ENCODE measurements around the gene PLP2.

DNA sequence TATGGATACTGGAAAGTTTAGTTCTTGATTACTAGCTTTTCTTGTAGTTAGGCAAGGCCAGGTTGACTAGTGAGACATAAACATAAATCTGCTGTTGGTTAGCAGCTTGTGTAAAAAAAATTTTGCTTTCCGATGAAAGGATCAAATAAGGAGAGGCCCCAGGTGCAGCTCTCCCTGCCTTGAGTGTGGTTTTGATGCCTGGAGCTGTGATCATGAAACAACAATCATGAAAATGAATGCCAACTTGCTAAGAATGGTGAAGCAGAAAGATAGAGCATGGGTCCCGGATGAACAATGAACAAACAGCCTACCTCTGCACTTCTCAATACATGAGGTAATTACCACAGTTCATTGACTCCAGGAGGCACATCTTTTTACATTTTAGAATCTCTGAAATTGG, 42.7 kb downstream of the PLP2 start:
- TF ChIP-seq, protein P1, sequence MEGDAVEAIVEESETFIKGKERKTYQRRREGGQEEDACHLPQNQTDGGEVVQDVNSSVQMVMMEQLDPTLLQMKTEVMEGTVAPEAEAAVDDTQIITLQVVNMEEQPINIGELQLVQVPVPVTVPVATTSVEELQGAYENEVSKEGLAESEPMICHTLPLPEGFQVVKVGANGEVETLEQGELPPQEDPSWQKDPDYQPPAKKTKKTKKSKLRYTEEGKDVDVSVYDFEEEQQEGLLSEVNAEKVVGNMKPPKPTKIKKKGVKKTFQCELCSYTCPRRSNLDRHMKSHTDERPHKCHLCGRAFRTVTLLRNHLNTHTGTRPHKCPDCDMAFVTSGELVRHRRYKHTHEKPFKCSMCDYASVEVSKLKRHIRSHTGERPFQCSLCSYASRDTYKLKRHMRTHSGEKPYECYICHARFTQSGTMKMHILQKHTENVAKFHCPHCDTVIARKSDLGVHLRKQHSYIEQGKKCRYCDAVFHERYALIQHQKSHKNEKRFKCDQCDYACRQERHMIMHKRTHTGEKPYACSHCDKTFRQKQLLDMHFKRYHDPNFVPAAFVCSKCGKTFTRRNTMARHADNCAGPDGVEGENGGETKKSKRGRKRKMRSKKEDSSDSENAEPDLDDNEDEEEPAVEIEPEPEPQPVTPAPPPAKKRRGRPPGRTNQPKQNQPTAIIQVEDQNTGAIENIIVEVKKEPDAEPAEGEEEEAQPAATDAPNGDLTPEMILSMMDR (IDR thresholded peaks at IDR 0.05), result no peak
- TF ChIP-seq POLR2A (IDR thresholded peaks at IDR 0.05), result no peak
